CD4-positive, alpha-beta T cell treated with Interleukin-10 for 1 hour (primary cell): ENCODE data around the gene OR10A5.
"Not testable (repeated sequence)": the region's sequence is repeated elsewhere in the genome, so short reads cannot be mapped to it uniquely, and the experiment has no call there.

Source experiments
- DNase-seq: peaks from one replicate; pipeline ENCODE4 v3.0.0-alpha.2; 2020

OR10A5 gene, protein sequence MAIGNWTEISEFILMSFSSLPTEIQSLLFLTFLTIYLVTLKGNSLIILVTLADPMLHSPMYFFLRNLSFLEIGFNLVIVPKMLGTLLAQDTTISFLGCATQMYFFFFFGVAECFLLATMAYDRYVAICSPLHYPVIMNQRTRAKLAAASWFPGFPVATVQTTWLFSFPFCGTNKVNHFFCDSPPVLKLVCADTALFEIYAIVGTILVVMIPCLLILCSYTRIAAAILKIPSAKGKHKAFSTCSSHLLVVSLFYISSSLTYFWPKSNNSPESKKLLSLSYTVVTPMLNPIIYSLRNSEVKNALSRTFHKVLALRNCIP

DNA sequence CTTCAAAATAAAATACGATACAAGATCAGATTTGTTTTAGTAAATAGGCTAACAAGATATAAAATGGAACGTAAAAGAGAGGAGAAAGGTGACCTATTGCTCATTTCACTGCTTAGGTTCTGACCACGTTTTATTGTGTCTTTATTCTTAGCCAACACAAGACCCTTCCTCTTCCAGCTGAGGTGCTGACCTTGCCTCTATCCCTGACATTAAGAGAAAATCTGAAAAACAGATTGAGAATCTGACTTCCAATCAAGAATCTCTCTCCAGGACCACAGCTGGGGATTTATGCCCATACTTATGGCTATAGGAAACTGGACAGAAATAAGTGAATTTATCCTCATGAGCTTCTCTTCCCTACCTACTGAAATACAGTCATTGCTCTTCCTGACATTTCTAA is at the start of gene OR10A5:
Gene OR10A5 (plus strand): TSS at position 301 of the 400 bp plus-strand sequence. CDS start 0 bp downstream, at position 301.
- DNase-seq: no peak

DNA sequence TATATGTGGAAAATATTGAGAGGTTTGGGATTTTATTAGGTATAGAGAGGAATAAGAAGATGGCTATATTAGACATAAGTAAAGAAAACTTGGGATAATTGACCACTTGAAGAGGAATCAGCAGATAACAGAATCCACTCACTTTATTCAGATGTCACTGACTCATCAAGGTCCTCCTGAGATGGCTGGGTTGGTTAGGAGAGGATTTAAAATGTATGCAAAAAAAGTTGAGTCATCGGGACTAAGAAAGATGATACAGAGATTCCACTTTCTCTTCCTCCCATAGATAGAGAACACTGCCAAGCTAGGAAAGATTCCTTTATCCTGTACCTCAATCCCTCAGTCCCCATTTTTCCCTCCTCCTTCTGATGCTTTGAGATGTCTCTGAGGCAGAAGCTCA is 46.1 kb upstream of the OR10A5 start, which contains the start of gene OR6A2:
Gene OR6A2 (minus strand): TSS at position 288 of the 400 bp plus-strand sequence. CDS start 3,981 bp downstream, outside the sequence.
- DNase-seq: no peak

DNA sequence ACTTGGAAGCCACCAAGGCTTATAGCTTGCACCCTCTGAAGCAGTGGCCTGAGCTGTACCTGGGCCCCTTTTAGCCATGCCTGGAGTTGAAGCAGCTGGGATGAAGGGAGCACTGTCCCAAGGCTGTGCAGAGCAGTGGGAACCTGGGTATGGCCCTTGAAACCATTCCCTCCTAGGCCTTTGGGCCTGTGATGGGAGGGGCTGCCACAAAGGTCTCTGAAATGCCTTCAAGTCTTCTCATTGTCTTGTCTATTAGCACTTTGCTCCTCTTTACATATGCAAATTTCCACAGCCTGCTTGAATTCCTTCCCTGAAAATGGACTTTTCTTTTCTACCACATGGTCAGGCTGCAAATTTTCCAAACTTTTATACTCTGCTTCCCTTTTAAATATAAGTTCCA is 44.4 kb upstream of the OR10A5 start:
- not testable (repeated sequence) for DNase-seq

DNA sequence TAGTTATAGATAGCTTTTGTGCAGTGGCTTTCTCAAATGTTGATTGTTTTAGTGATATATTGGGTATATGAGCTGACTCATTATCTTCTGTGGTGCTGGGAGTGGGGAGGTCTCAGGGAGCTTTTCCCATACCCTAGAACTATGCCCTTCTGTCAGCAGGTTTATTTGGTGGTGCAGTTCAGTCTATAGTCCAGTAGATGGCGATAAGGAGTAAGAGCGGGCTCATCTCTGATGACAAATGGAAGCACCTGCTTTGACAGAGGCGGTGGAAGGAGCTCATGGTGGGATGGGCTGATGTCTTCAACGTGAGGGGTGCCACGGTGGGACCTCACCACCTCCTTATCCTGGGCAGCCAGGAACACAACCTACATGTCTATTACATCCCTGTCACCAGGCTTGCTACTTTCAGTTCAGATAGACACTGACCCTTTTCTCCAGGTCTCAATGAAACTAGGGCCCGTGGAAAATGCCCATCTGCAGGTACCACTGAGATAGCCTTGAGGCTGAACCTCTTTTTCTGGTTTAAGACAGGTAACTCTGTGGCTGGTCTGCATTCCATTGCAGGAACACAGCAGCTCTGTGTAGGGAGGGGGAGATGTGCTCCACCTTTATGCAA is 33.0 kb upstream of the OR10A5 start:
- DNase-seq: peak; percentile 55

DNA sequence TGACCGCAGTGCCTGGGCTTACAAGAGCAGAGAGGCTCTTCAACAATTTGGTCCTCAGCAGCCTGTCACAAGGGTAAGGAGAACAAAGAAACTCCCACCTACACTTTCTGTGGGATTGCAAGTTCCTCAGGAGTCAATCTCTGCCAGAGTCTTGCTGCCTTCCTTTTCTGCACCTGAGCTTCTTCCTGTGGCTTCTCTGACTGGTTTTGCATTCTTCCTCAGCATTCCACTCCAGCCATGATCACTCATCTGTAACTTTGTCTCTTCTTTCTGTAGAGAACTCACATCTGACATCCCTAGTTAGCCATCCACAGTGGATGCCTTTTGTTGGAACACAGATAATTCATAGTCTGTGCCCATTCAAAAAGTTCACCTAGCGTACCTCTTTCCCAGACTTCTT is 31.8 kb upstream of the OR10A5 start:
- DNase-seq: no peak

DNA sequence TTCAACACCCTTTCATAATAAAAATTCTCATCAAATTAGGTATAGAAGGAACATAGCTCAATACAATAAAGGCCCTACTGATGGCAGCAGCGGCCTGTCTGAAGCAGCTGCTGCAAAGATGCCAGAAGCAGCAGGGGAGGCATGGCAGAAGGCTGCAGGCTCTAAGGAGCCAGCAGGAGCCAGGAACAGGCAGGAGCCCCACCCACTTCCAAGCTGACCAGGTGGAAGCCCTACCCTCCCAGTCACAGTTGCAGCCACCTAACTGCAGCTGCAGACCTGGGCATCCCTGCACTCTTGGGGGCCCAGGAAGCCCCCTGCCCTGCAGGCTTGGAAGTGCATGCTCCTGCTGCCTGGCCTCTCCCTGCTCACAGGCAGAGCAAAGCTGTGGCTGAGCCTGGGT is 27.8 kb upstream of the OR10A5 start:
- DNase-seq: no peak

DNA sequence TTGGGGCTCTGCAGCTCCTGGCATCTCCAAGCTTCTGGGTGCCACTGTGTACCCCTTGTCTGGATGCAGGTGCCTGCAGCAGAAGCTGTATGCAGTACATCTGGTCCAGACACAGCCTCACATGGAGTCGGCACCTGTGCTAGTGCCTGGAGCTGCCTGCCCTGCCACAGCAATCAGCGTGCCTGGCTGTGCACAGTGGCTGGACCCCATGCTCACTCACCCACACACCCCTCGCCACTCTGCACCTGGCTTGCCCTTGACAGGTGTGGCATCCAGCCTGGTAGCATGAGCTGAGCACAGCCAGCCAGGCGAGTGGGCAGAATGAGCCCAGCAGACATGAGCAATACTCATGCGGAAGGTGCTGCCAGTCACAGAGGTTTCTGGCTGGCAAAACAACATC is 26.5 kb upstream of the OR10A5 start:
- no peak for DNase-seq

DNA sequence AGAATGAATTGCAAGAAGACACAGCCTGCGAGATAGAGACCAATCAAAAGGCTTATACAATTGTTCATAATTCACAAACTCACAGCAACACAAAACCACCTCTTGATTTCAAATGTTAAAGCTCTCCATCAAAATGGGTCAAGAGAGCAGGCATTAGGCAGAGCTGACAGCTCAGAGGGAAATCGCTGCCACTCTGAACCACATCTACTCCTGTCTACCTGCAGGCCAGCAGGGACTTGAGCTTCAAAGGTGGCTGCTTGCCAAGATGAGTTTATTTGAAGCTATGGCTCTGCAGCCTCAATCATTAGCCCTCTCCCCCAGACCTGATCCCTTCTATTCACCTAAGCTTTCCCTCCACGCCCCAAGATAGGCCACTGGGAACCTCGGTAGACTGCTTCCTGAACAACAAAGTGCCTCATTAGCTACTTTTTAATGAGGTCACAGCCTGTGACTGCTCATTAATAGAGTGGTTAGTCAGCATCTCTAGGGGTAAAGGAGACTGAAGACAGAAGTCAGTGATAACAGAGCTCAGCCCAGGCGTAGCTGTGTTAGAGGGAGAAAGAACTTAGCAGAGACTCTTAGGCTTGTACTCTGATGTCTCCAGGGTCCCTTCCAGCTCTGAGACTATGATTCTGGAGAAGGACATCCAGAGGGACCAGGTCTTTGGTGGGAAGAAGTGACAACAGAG is 21.2 kb upstream of the OR10A5 start:
- DNase-seq: no peak

DNA sequence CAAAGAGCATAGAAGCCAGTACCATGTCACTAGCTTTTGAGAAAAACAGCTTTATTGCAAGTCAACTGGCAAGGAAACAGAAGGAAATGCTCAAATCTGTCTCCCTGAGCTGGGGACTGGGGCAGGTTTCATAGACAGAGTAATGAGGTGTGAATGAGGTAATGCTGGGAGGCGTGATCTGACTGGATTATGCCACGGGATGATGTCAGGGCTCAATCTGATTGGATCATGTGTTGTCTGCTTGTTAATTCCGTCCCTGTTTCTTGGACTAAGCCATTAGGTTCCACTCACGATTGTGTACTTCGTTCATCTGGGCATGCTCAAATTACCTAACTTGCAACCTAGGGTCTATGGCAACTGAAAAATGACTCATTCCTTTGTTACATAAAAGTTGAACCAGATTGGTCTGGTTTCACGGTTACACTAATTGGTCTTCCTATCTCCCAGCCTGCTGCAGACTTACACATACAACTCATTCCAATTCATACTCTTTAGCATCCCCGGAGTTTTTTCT is 20.2 kb upstream of the OR10A5 start:
- DNase-seq: no peak

DNA sequence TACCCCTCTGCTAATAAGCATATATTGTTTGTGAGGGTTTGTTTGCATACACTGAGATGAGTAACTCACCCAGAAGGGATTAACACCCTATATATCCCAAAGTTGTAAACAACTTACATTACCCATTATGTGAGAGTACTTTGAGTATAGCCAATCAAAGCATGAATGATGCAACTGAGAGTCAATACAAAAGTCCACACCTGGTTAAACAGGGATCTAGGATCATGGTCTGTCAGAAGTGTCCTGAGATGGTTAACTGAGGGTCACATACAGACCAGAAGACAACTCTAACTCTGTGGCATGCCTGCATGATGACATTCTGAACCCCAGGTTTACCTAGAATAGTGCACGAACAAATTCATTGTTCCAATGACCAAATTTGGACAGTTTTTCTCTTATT is 17.4 kb upstream of the OR10A5 start:
- no peak for DNase-seq

DNA sequence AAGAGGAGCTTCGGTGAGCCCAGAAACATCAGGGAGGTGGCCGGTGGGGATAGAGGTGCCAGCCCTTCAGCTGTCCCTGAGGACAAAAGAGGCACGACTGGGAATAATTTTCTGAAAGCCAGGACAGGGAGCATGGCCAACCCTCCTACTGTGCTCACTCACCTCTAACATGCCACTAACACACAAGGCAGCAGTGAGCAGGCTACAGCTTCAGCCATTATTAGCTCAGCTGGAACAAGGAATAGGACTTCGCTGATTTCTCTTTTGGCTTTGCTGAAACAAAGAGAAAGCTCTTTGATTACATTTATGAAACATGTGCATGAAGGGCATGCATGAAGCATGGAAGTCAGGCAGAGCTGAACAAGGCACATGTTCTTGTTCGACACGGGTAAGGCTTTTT is 12.1 kb upstream of the OR10A5 start:
- DNase-seq: no peak

DNA sequence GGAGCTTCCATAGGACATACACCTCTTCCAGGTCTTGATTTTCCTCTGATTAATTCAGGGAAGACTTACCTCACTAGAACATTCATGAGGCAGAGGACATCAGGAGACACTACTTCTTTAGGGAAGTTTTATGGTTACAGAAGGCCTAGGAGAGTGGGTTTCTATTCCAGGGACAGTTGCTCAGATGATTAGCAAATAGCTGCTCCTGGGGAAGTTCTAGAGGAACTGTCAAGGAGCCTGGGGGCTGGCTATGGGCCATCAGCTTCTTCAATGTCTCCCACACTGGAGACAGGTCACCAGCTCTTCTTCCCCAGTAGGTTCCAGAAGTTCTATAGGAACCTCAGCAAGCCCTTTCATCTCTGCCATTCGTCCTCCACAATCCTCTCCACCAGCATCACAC is 11.5 kb upstream of the OR10A5 start:
- DNase-seq: no peak

DNA sequence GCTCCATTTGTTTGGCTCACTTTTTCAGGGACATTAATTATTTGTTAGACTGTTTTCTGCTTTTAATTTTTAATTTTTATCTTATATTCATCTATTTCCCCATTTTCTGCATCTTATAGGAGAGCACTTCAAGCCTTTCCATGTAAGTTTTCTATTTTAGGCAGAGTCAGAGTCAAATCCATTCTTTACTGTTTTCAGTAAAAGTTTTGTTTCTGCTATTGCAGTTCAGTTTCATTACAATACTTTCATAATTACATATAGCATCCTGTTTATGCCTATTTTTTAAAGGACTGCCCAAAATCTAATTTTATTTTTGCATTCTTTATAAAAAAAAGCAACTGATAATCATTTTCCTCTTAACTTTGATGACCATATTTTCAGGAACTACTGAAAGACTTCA is 3.8 kb upstream of the OR10A5 start:
- DNase-seq: no peak

DNA sequence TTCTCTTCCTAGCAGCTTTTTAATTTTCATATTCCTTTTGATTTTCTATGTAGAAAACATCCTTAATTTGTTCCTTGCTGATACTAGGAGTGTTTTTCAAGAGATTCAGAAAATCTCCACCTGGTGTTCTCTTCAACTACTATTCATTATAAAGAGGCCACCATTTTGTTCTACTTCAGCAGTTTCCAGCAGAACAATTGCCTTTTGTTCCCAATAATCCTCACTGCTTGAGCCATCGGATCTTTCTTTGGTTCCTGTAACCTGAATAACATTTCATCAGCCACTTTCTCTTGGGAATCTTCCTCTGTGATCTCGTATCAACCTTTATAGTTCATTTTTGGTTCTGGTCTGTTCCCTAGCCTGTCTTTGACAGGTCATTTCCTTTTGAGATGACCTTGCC is 1.8 kb upstream of the OR10A5 start:
- no peak for DNase-seq

DNA sequence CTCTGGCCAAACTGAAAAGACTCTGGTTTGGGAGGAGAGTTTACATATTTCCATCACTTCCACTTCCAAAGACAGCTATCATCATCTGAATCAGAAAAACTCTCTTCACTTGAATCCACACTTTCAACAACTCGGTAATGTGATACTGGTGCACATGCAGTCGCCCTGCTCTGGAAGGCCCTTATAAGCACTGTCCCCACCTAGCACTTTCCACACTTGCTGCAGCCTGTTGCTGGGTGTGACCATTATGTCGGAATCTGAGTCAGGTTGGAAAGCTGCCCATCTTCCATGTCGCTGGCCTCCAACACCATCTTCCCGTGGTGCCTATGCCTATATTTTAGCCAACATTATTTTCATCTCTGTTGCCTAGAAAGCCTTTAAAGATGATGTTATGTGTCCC is 1.1 kb upstream of the OR10A5 start:
- DNase-seq: no peak

DNA sequence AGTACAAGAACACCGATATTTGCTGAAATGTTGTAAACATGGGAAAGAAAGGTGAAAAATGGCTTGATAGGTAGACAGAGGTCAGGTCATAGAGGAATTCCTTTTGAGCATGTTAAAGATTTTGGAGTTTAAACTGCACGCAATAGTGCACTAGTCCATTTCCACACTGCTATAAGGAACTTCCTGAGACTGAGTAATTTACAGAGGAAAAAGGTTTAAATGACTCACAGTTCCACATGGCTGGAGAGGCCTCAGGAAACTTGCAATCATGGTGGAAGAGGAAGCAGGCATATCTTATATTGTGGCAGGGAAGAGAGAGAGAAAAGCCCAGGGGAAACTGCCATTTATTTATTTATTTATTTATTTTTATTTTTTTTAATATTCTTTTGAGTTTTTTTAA is 5.0 kb downstream of the OR10A5 start:
- no peak for DNase-seq

DNA sequence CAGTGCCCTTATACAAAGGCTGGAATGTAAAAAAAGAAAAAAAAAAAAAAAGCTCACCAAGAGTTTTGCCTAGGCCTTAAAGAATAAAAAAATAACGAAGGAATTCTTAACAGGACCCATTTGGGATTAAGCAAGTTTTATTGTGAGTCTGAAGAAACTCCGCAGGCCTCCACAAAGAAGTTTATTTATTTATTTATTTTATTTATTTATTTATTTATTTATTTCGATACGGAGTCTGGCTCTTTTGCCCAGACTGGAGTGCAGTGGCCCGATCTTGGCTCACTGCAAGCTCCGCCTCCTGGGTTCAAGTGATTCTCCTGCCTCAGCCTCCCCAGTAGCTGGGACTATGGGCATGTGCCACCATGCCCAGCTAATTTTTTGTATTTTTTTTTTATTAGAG is 9.3 kb downstream of the OR10A5 start:
- not testable (repeated sequence) for DNase-seq

DNA sequence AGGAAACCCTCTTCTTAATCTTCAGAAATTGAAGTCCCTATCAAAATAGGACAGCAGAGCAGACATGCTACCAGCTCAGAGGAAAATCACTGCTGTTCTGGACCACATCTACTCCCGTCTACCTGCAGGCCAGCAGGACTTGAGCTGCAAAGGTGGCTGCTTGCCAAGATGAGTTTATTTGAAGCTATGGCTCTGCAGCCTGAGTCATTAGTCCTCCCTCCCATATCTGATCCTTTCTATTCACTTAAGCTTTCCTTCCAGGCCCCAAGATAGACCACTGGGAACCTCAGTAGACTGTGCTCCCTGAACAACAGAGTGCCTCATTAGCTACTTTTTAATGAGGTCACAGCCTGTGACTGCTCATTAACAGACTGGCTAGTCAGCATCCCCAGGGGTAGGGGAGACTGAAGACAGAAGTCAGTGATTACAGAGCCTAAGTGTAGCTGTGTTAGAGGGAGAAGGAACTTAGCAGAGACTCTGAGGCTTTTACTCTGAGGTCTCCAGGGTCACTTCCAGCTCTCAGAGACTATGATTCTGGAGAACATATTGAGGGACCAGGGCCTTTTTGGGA is 10.6 kb downstream of the OR10A5 start:
- no peak for DNase-seq

DNA sequence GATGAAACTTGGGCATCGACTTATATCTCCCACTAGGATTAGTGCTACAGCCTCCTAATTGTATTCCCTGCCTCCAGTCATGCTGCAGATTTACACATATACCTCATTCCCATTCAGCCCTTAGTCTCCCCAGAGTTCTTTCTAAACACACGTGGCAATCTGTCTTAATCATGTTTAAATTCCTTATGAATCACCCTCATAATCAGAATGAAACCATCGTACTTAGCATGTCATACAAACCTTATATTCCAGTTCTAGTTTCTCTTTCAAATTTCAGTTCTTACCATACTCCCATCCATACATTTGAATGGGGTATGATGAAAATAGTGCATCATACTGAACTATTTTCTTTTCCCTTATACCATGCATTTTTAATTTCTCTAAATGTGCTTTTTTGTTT is 11.4 kb downstream of the OR10A5 start:
- DNase-seq: no peak

DNA sequence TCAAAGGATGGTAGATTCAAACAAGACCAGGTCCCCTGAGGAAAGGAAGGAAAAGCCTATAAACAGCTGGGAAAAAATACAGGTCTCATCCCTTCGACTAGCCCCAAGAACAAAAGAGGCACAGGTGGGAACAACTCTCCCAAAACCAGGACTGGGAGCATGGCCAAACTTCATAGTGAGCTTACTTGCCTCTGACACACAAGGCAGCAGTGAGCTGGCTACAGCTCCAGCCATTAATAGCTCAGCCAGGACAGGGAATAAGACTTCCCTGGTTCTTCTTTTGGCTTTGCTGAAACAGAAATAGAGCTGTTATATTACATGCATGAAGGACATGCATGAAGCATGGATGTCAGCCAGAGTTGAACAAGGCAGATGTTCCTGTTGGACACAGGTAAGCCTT is 17.5 kb downstream of the OR10A5 start, which contains the start of gene OR10A2:
Gene OR10A2 (plus strand): TSS at position 97 of the 400 bp plus-strand sequence. CDS start 6,698 bp downstream, outside the sequence.
- DNase-seq: no peak

DNA sequence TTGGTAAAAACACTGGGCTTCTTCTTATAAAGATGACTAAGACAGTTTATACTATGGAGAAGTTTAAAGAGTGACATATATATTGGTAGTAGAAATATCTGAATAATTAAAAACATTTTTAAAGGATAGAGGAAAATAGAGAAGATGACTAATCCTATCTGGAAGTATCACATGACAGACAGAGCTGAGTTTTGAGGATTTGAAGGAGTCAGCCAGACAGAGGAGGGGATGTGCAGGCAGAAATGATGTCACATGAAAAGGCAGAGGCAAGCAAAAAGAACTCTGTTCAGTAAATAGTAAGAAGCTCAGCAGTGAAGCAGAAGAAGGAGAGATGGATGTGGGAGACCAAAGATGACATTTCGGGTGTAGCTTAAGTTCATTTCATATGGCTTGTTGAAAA is 19.0 kb downstream of the OR10A5 start:
- no peak for DNase-seq

DNA sequence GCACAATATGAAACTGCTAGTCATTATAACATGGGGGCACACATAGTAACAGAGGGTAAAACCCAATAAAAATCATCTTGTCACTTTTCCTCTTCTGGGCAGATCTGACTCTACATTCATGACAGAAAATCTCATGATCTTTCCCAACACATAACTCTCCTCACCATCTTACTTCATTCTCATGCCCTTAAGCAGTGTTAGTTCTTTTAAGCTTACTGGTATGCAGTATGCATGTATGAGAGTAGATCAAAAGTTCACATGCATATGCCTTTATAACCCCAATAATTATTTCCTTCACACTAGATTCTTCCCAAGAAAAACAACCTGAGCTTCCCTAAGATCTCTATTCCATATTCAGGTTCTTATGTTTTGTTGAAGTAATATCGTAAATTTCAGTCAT is 25.8 kb downstream of the OR10A5 start:
- no peak for DNase-seq

DNA sequence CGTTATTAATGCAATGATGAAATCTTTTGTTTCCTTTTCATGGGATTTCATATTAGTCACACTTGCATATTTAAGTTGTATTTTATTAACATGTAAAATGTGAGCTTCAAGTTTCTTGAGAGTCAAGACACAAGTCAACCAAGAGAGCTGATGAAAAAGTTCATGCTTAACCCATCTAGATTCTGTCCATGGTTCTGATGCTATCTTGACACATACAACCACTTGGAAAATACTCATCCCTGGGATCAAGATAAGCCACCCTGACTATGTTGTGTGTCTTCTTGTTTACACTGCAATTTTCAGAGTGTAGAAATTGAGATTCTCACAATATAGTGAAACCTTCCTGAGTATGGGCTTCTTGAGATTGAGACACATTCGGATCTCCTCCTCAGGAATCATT is 30.3 kb downstream of the OR10A5 start:
- DNase-seq: no peak
